ENCODE results near the gene TENM4. TPM values are rescaled to one million over a fixed set of nuclear protein-coding genes. Genes with fewer than 3 reads are reported as not detected.

The TENM4 gene
- total and polyA plus RNA-seq, 2 experiments from 2014 or later: 19.0 to 105 TPM

GRCh38 chr11:78802058-78802761 is 638.6 kb downstream of the TENM4 start:
- DNase-seq (ENCODE audit: low read depth in 1 of 2, low spot score in 1 of 2): peak; percentile 41 to 76
- no peak overlapping the region for H3K4me3 ChIP-seq
- TF ChIP-seq CTCF (IDR thresholded peaks at IDR 0.05; ENCODE audit: low read depth, low read length): no peak
- no peaks in the 10 kb centered on the region for H3K9me3 ChIP-seq (ENCODE audit: low read depth)
- H3K27me3 ChIP-seq: no peaks in the 10 kb centered on the region
- H3K4me1 ChIP-seq (ENCODE audit: low read depth): peaks cover 31% of the 10 kb centered on the region
- H3K36me3 ChIP-seq: no peaks in the 10 kb centered on the region
- H3K27ac ChIP-seq: peak overlapping the region; percentile 86

GRCh38 chr11:78801161-78801884 is 639.5 kb downstream of the TENM4 start:
- H3K9me3 ChIP-seq (ENCODE audit: low read depth): no peaks in the 10 kb centered on the region
- H3K4me1 ChIP-seq (ENCODE audit: low read depth): peaks cover 31% of the 10 kb centered on the region
- DNase-seq (ENCODE audit: low read depth in 1 of 2, low spot score in 1 of 2): peak in 1 of 2 donors; percentile 91
- peak overlapping the region; percentile 86 for H3K27ac ChIP-seq
- no peaks in the 10 kb centered on the region for H3K27me3 ChIP-seq
- no peaks in the 10 kb centered on the region for H3K36me3 ChIP-seq
- H3K4me3 ChIP-seq: no peak overlapping the region
- no peak for TF ChIP-seq CTCF (IDR thresholded peaks at IDR 0.05; ENCODE audit: low read depth, low read length)

- Histone ChIP-seq H3K27ac (peak overlapping the region; percentile 86), H3K36me3 (no peaks in the 10 kb centered on the region), H3K4me1 (ENCODE audit: low read depth) (peaks cover 31% of the 10 kb centered on the region), H3K27me3 (no peaks in the 10 kb centered on the region), H3K4me3 (no peak overlapping the region), H3K9me3 (ENCODE audit: low read depth) (no peaks in the 10 kb centered on the region)
- peak in 1 of 2 donors; percentile 32 for DNase-seq (ENCODE audit: low read depth in 1 of 2, low spot score in 1 of 2)
- no peak for TF ChIP-seq CTCF (IDR thresholded peaks at IDR 0.05; ENCODE audit: low read depth, low read length)
Observed at GRCh38 chr11:78800756-78801155, 640.1 kb downstream of the TENM4 start.

- H3K9me3 ChIP-seq (ENCODE audit: low read depth): no peaks in the 10 kb centered on the region
- H3K4me3 ChIP-seq: no peak overlapping the region
- no peaks in the 10 kb centered on the region for H3K27me3 ChIP-seq
- peaks cover 31% of the 10 kb centered on the region for H3K4me1 ChIP-seq (ENCODE audit: low read depth)
- no peak for TF ChIP-seq CTCF (IDR thresholded peaks at IDR 0.05; ENCODE audit: low read depth, low read length)
- no peak for DNase-seq (ENCODE audit: low read depth in 1 of 2, low spot score in 1 of 2)
- no peaks in the 10 kb centered on the region for H3K36me3 ChIP-seq
- peak overlapping the region; percentile 86 for H3K27ac ChIP-seq
Observed at GRCh38 chr11:78800096-78800690, 640.6 kb downstream of the TENM4 start.

GRCh38 chr11:78798663-78799062 is 642.2 kb downstream of the TENM4 start:
- Histone ChIP-seq H3K27me3 (no peaks in the 10 kb centered on the region), H3K9me3 (ENCODE audit: low read depth) (no peaks in the 10 kb centered on the region), H3K4me3 (no peak overlapping the region), H3K27ac (no peak overlapping the region), H3K36me3 (no peaks in the 10 kb centered on the region), H3K4me1 (ENCODE audit: low read depth) (peaks cover 31% of the 10 kb centered on the region)
- peak; percentile 78 to 83 for DNase-seq (ENCODE audit: low read depth in 1 of 2, low spot score in 1 of 2)
- peak; percentile 95 for TF ChIP-seq CTCF (IDR thresholded peaks at IDR 0.05; ENCODE audit: low read depth, low read length)

All from cardiac muscle cell (in vitro differentiated cells and primary cell).